Neural progenitor cell (in vitro differentiated cells): Measurements from ENCODE around the gene NPHP4. TPM values are rescaled to one million over a fixed set of nuclear protein-coding genes. Genes with fewer than 3 reads are reported as not detected.

Source experiments
- DNase-seq: peaks from one replicate; pipeline ENCODE4 v3.0.0-alpha.2; 2016; ENCODE audit warnings: low spot score
- H2AFZ ChIP-seq: fragments of 200-600 bp; sonication (generic); replicated peaks from 2 replicates; pipeline ENCODE4 v1.6.1; 2016; ENCODE audit warnings: antibody characterized with exemption
- H3F3A ChIP-seq: fragments of 200-600 bp; sonication (generic); 2 replicates; pipeline ENCODE4 v1.6.1; 2016; ENCODE audit warnings: antibody characterized with exemption, low read depth
- H3K27ac ChIP-seq: fragments of 200-600 bp; sonication (generic); 2 replicates; pipeline ENCODE4 v1.5.1; 2016; ENCODE audit warnings: mild to moderate bottlenecking
- H3K27me3 ChIP-seq: fragments of 200-600 bp; sonication (generic); 2 replicates; pipeline ENCODE4 v1.6.1; 2016; ENCODE audit warnings: mild to moderate bottlenecking, moderate library complexity
- H3K36me3 ChIP-seq: fragments of 200-600 bp; sonication (generic); 2 replicates; pipeline ENCODE4 v1.5.1; 2016
- H3K4me1 ChIP-seq: fragments of 200-600 bp; sonication (generic); 2 replicates; pipeline ENCODE4 v1.6.1; 2016; ENCODE audit warnings: mixed run types
- H3K4me2 ChIP-seq: fragments of 200-600 bp; sonication (generic); 2 replicates; pipeline ENCODE4 v1.6.1; 2016
- H3K4me3 ChIP-seq: fragments of 200-600 bp; sonication (generic); 2 replicates; pipeline ENCODE4 v1.5.1; 2016
- H3K79me2 ChIP-seq: fragments of 200-600 bp; sonication (generic); 2 replicates; pipeline ENCODE4 v1.6.1; 2016; ENCODE audit warnings: low read depth
- H3K9ac ChIP-seq: fragments of 200-600 bp; sonication (generic); 2 replicates; pipeline ENCODE4 v1.6.1; 2016
- H3K9me3 ChIP-seq: fragments of 200-600 bp; sonication (generic); 2 replicates; pipeline ENCODE4 v1.5.1; 2016; ENCODE audit warnings: low read depth
- H4K20me1 ChIP-seq: fragments of 200-600 bp; sonication (generic); 2 replicates; pipeline ENCODE4 v1.6.1; 2016; ENCODE audit warnings: low read depth
- H3K27ac Mint-ChIP-seq: 3 replicates; pipeline ENCODE4 v1.8.0; 2021; ENCODE audit warnings: mixed read lengths
- H3K27me3 Mint-ChIP-seq: 2 replicates; pipeline ENCODE4 v1.8.0; 2022; ENCODE audit warnings: low read depth, mild to moderate bottlenecking, inconsistent platforms, moderate library complexity, mixed read lengths; ENCODE audit not compliant: insufficient read depth
- H3K36me3 Mint-ChIP-seq: 3 replicates; pipeline ENCODE4 v1.8.0; 2021; ENCODE audit warnings: mixed read lengths
- H3K4me1 Mint-ChIP-seq: 3 replicates; pipeline ENCODE4 v1.8.0; 2021; ENCODE audit warnings: mixed read lengths
- H3K4me3 Mint-ChIP-seq: 3 replicates; pipeline ENCODE4 v1.8.0; 2021; ENCODE audit warnings: mild to moderate bottlenecking, moderate library complexity, mixed read lengths
- H3K9me3 Mint-ChIP-seq: 3 replicates; pipeline ENCODE4 v1.8.0; 2020; ENCODE audit warnings: mixed read lengths
- CTCF ChIP-seq: fragments of 200-600 bp; sonication (generic); IDR thresholded peaks from 2 replicates; pipeline ENCODE4 v1.5.1; 2017; ENCODE audit warnings: antibody characterized with exemption, mild to moderate bottlenecking
- EZH2 ChIP-seq: fragments of 200-600 bp; sonication (generic); IDR thresholded peaks from 2 replicates; pipeline ENCODE4 v1.6.1; 2017; ENCODE audit warnings: antibody characterized with exemption, mild to moderate bottlenecking, moderate library complexity
- EZH2phosphoT487 ChIP-seq: fragments of 200-600 bp; sonication (generic); IDR thresholded peaks from 2 replicates; pipeline ENCODE4 v1.6.1; 2017; ENCODE audit warnings: antibody characterized with exemption
- total RNA-seq: library from RNA; depleted of rRNA; stranded (reverse); fragments of >200 nt; gene quantifications from 2 replicates; pipeline ENCODE4 v1.2.3, GENCODE V29; 2015; ENCODE audit warnings: low replicate concordance

NPHP4 gene
- total RNA-seq, 1 donor from 2014 or later: 8.9 TPM

- no peak for DNase-seq
- Mint-ChIP-seq H3K4me3 (no peak overlapping the region), H3K36me3 (no peaks in the 10 kb centered on the region), H3K4me1 (peaks cover 25% of the 10 kb centered on the region), H3K9me3 (no peaks in the 10 kb centered on the region), H3K27ac (no peak overlapping the region), H3K27me3 (peaks cover 10% of the 10 kb centered on the region)
- H2AFZ ChIP-seq: no peak overlapping the region
- no peaks in the 10 kb centered on the region for H3F3A ChIP-seq
- no peak overlapping the region for H3K4me2 ChIP-seq
- TF ChIP-seq EZH2phosphoT487: no peak
- H3K9ac ChIP-seq: no peak overlapping the region
- H3K4me1 ChIP-seq: no peaks in the 10 kb centered on the region
- no peaks in the 10 kb centered on the region for H3K9me3 ChIP-seq
- peaks cover 6% of the 10 kb centered on the region for H4K20me1 ChIP-seq
- no peaks in the 10 kb centered on the region for H3K27me3 ChIP-seq
- H3K36me3 ChIP-seq: no peaks in the 10 kb centered on the region
- no peak overlapping the region for H3K4me3 ChIP-seq
- no peaks in the 10 kb centered on the region for H3K79me2 ChIP-seq
- H3K27ac ChIP-seq: no peak overlapping the region
These were observed 151.6 kb downstream of the NPHP4 start for GRCh38 chr1:5840551-5841001.

GRCh38 chr1:5839881-5840550 is 152.2 kb downstream of the NPHP4 start:
- Histone ChIP-seq H3K27ac (no peak overlapping the region), H3K4me1 (no peaks in the 10 kb centered on the region), H4K20me1 (peaks cover under 1% of the 10 kb centered on the region), H3K4me2 (no peak overlapping the region), H3K4me3 (no peak overlapping the region), H2AFZ (no peak overlapping the region), H3K79me2 (no peaks in the 10 kb centered on the region), H3F3A (no peaks in the 10 kb centered on the region), H3K36me3 (no peaks in the 10 kb centered on the region), H3K9me3 (no peaks in the 10 kb centered on the region), H3K9ac (no peak overlapping the region), H3K27me3 (no peaks in the 10 kb centered on the region)
- H3K27me3 Mint-ChIP-seq: peaks cover 10% of the 10 kb centered on the region
- H3K27ac Mint-ChIP-seq: no peak overlapping the region
- TF ChIP-seq CTCF: no peak
- no peak for TF ChIP-seq EZH2
- TF ChIP-seq EZH2phosphoT487: no peak
- no peaks in the 10 kb centered on the region for H3K9me3 Mint-ChIP-seq
- no peak overlapping the region for H3K4me3 Mint-ChIP-seq
- no peak for DNase-seq
- H3K36me3 Mint-ChIP-seq: no peaks in the 10 kb centered on the region
- peaks cover 26% of the 10 kb centered on the region for H3K4me1 Mint-ChIP-seq

- no peak overlapping the region for H3K27ac Mint-ChIP-seq
- H2AFZ ChIP-seq: no peak overlapping the region
- no peaks in the 10 kb centered on the region for H3K9me3 ChIP-seq
- TF ChIP-seq EZH2phosphoT487 (no peak), EZH2 (no peak), CTCF (no peak)
- H3K9me3 Mint-ChIP-seq: no peaks in the 10 kb centered on the region
- H4K20me1 ChIP-seq: no peaks in the 10 kb centered on the region
- H3K79me2 ChIP-seq: no peaks in the 10 kb centered on the region
- peaks cover 8% of the 10 kb centered on the region for H3K27me3 Mint-ChIP-seq
- no peak overlapping the region for H3K4me2 ChIP-seq
- no peak overlapping the region for H3K9ac ChIP-seq
- H3K4me3 Mint-ChIP-seq: peak overlapping the region; percentile 26
- DNase-seq: no peak
- no peaks in the 10 kb centered on the region for H3K36me3 ChIP-seq
- H3K27ac ChIP-seq: no peak overlapping the region
- no peak overlapping the region for H3K4me3 ChIP-seq
- H3K27me3 ChIP-seq: no peaks in the 10 kb centered on the region
- no peaks in the 10 kb centered on the region for H3K36me3 Mint-ChIP-seq
- peaks cover 26% of the 10 kb centered on the region for H3K4me1 Mint-ChIP-seq
- H3F3A ChIP-seq: no peaks in the 10 kb centered on the region
- H3K4me1 ChIP-seq: no peaks in the 10 kb centered on the region
These were observed 152.9 kb downstream of the NPHP4 start for GRCh38 chr1:5839161-5839880.
